SIG-M5 (cell line): ENCODE measurements around the gene ST13.
A peak's percentile ranks its signal among the peaks of the same experiment; 100 is the strongest.
"Not testable (repeated sequence)": the region's sequence is repeated elsewhere in the genome, so short reads cannot be mapped to it uniquely, and the experiment has no call there.

Source experiments
- DNase-seq: peaks from one replicate; lab custom pipeline; 2025; lab: John Stamatoyannopoulos, UW

ST13 gene

DNA sequence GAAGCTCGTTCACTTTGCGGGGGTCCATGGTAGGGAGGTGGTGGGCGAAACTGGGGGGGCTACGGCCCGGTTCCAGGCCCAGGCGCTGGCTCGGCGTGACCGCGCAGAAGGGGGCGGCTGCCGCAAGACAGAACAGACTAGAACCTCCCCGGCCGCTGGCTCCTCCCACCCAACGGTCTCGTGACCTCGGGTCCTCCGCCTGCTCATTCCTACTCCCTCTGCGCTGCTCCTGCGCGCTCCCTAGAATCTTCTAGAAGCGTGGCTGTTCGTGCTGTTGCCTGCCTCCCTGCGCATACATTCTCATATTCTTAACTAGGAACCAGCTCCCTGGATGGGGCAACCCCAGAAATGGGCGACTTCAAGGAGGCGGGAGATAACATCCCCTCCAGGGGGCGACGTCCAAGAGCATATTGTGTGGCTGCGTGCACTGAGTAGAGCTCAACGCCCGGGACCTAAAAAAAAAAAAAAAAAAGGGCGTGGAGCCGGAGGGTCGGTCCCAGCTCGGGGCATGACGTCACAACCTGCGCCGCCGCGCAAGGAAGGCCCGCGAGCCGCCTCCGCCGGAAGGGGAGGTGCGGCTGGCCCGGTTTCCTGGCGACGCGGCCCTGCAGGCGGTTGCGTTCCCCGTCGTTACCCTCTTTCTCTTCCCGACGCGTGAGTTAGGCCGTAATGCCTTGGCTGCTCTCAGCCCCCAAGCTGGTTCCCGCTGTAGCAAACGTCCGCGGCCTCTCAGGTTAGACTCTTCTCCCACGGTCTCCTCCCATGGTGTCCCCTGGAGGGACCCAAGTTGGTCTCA is at the start of gene ST13, which contains the start of gene XPNPEP3:
ST13 (minus strand) TSS at position 127 of the 796 bp plus-strand sequence; CDS start at position 28, 99 bp downstream.
XPNPEP3 (plus strand) TSS at position 636 of the 796 bp plus-strand sequence; CDS start at position 670, 34 bp downstream.
- peak; percentile 86 for DNase-seq

GRCh38 chr22:40904101-40904500 is 47.7 kb upstream of the ST13 start:
- no peak for DNase-seq

DNA sequence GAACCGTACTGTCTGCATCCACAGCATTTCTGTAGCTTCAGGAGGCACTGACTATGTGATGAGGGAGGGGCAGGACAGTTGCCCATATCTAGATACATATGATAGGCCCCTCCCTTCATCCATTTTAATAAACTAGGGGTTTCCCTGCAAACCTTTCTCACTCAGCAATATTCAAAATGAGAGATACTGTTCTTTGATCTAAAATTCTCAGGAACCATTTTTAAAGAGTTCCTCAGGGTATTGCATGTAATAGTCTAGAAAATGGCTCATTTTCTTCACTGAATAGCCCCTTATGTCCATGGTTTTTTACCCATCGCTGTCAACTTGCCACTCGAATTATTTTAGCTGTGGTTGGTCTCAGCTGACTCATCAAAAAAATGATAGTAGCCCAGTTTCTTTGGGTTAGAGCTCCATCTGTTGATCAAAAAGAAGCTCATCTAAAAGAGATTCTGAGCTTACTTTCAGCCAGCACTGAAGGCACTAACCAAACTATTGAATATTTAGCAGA is 42.5 kb upstream of the ST13 start:
- DNase-seq: no peak

DNA sequence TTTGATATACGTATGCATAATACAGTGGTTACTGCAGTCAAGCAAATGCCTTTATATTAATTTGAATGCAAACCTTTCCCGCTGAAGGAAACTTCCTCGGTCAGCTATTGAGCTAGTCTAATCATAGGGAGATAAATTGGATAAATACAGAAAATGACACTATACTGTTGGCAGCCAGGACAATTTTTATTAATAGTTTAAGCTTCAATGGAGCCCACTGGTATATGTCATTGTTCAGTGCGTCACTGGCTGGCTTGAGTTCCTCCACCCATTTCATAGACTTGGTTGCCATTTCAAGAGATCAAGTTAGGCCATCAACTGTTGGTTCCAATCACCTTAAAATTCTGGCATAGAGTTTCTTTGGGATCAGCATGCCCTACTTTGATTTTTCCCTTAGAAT is 38.0 kb upstream of the ST13 start:
- DNase-seq: no peak

DNA sequence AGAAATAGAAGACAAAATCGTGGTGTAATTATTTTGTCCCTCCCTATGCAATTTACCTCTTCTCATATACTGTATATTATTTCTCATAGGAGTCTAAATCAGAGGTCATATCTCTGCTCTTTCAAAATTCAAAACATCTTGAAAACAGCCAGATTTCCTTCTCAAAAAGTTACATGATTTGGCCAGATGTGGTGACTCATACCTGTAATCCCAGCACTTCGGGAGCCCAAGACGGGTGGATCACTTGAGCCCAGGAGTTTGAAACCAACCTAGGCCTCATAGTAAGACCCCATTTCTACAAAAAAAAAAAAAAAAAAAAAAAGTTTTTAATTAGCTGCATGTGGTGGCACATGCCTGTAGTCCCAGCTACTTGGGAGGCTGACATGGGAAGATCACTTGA is 34.4 kb upstream of the ST13 start:
- DNase-seq: no peak

- no peak for DNase-seq
These were observed 32.7 kb upstream of the ST13 start for GRCh38 chr22:40889116-40889515.

- no peak for DNase-seq
These were observed 22.5 kb upstream of the ST13 start for GRCh38 chr22:40878922-40879321.

- no peak for DNase-seq
These were observed 21.0 kb upstream of the ST13 start for GRCh38 chr22:40877488-40877887.

DNA sequence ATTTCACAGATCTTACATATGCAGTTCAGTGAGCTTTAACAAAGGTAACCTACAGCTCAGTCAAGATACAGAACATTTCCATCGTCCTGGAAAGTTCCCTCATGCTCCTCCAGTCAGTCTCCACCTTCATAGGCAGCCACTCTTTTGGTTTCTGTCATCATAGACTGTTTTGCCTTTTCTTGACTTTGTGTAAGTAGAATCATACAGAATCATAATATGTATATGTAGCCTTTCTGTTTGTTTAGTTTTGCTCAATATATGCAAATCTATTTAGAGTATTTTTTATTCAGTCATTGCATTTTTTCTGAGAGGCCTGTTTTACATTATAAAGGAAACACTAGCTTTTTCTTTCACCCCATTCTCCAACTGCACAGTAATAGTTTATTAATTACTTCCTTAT is 20.5 kb upstream of the ST13 start:
- no peak for DNase-seq

DNA sequence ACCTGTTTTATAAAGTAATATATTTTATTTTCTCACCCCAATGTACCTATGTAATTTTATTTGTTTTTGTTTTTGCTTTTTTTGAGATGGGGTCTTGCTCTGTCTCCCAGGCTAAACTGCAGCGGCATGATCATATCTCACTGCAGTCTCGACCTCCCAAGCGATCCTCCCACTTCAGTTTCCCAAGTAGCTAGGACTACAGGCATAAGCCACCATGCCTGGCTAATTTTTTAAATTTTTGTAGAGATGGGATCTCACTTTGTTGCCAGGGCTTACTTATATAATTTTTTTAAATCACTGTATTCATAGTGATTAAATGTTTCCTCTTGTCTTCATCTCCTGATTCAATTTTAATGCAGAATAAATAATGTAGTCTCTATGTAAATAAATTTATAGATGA is 18.7 kb upstream of the ST13 start:
- DNase-seq: no peak

- no peak for DNase-seq
These were observed 17.6 kb upstream of the ST13 start for GRCh38 chr22:40874016-40874415.

DNA sequence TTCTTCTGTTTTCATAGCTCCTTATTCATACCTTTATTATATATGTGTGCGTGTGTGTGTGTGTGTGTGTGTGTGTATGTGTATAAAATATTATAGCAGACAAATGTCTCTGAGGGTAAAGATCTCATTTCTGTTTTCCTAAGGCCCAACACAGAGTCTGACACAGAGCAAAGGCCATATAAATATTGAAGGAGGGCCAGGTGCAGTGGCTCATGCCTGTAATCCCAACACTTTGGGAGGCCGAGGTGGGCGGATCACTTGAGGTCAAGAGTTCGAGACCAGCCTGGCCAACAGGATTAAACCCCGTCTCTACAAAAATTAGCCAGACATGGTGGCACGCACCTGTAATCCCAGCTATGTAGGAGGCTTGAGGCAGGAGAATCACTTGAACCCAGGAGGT is 11.9 kb upstream of the ST13 start:
- not testable (repeated sequence) for DNase-seq

- DNase-seq: no peak
These were observed 10.7 kb upstream of the ST13 start for GRCh38 chr22:40867109-40867508.

- no peak for DNase-seq
These were observed 6.1 kb upstream of the ST13 start for GRCh38 chr22:40862537-40862936.

GRCh38 chr22:40862013-40862412 is 5.6 kb upstream of the ST13 start, which contains the start of gene DNAJB7:
Gene DNAJB7, minus strand, starts transcription at chr22:40862113. Its CDS starts 119 bp downstream, at chr22:40861994.
- no peak for DNase-seq

DNA sequence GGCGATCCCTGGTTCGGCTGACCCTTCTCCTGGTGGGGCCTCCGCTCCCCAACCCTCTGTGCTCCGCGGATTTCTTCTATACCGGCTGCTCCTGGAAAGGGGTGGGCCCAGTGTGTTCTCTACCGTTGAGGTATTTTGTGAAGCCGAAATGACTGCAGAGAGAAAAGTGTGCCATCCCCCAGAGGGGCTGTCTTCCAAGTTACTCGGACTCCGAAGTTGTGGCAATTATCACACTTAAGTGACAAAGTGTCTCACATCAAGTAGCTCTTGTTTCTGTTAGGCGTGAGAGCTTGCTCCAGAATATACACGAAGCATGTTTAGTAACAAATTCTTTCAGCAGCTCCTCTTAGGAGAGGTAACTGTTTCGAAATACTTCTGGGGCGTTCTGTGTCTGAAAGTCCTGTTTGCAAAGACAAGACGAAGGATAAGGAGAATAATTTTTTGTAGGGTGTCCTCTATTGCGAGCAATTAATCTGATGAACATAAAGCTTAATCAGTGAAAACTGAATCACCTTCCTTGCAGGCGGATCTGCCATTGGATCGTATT is 943 bp upstream of the ST13 start:
- DNase-seq: no peak

DNA sequence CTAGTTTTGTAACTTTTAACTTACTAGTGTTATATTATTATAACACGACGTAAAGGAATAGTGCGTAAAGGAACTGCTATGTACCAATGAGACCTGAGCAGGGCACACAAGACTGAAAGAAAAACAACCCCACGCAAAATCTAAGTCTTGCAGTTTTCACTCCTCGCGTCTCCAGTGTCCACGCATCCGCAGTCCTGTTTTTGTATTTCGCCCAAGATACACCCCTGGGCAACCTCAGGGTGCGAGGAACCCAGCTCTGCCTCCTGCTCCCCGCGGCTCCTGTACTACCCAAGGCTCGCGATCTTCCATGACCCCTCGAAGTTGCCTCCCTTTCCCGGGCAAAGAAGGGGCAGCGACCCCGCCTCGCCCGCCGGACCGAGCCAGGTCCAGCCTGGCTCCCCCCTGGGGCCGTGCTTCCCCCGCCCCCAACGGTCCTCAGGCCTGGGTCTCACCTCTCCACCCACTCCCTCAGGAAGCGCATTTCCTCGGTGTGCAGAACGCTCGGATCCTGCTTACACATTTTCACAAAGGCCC is 393 bp downstream of the ST13 start:
- no peak for DNase-seq

DNA sequence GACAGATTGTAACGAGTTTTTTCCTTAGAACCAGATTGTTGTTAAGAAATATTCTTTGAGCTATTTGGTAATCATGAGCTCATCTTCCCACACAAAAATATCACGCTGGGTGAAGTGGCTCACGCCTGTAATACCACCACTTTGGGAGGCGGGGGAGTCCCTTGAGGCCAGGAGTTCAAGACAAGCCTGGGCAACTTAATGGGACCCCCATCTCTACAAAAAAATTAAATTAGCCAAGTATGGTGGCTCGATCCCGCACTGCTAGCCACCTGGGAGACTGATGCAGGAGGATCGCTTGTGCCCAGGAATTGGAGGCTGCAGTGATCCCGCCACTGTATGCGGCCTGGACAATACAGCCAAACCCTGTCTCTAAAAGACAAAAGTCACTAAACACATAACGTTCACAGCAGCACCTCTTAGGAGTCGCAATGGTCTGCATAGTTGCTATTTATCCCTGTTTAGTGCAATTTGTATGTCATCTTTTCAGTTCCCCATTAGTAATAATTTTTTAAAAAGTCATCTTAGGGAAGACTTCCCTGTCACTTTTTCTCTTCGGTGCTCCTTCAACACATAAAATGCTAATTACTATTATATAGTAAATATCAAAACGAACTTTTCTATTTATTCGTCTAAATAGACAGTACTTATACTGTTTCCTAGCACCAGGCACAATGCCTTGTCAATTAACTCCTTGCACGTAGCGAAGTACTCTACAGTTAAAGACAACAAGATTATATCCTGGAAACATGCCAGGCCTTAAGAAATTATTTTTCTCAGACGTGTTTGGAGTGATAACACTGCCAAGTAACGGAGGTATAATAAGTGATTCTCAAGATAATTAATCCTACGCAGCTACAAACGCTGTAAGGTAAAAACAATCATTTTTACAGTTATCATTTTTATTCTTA is 1.1 kb downstream of the ST13 start:
- DNase-seq: no peak

- DNase-seq: no peak
These were observed 2.5 kb downstream of the ST13 start for GRCh38 chr22:40853961-40854360.

DNA sequence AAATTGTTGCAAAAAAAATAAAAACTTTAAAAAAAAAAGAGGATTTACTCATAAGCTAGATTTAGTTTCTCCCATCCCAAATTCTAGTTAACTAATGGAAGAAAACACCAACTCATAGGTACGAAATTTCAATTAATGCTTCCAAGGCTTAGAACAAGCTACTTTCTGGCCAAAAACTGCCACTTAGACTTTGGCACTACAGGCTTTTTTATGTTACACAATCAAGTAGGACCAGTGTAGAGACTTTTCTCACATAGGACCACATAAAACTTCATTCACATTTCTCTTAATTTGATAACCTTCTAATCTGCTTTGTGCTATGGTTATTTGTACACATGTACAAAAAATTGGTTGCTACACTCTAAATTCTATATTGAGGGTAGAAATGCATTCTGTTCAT is 3.1 kb downstream of the ST13 start:
- DNase-seq: no peak

- DNase-seq: not testable (repeated sequence)
These were observed 10.6 kb downstream of the ST13 start for GRCh38 chr22:40845816-40846215.

- DNase-seq: no peak
These were observed 11.5 kb downstream of the ST13 start for GRCh38 chr22:40844951-40845350.
